Testis (tissue), 3 donors: ENCODE results near the gene DOCK7. TPM values are rescaled to one million over a fixed set of nuclear protein-coding genes. Genes with fewer than 3 reads are reported as not detected.

Experiments used
- DNase-seq: peaks from one replicate; pipeline ENCODE4 v3.0.0-alpha.2; 2019
- H3K27ac ChIP-seq, 2 donors: fragments of 200-600 bp; sonication (generic); one replicate each; pipeline ENCODE4 v1.5.1; 2019
- H3K27me3 ChIP-seq: fragments of 200-600 bp; sonication (generic); one replicate; pipeline ENCODE4 v1.5.1; 2019
- H3K36me3 ChIP-seq: fragments of 200-600 bp; sonication (generic); one replicate; pipeline ENCODE4 v1.5.1; 2017; ENCODE audit warnings: low read depth; ENCODE audit errors: missing control alignments
- H3K4me1 ChIP-seq: fragments of 200-600 bp; sonication (generic); one replicate; pipeline ENCODE4 v1.5.1; 2019
- H3K4me3 ChIP-seq, 2 donors: fragments of 200-600 bp; sonication (generic); one replicate each; pipeline ENCODE4 v1.5.1; 2017 to 2019
- H3K9me3 ChIP-seq: fragments of 200-600 bp; sonication (generic); one replicate; pipeline ENCODE4 v1.5.1; 2017
- CTCF ChIP-seq, 3 experiments: fragments of 450-650 bp in 2 of 3; fragments of 200-600 bp in 1 of 3; sonication (generic) in 1 of 3; IDR thresholded peaks; one replicate each; pipeline ENCODE4 v1.5.1; 2016 to 2019; ENCODE audit warnings: antibody characterized with exemption in 3 of 3, mild to moderate bottlenecking in 2 of 3, moderate library complexity in 1 of 3
- POLR2A ChIP-seq: fragments of 450-650 bp; IDR thresholded peaks from one replicate; pipeline ENCODE4 v1.6.1; 2017; ENCODE audit warnings: antibody characterized with exemption, mild to moderate bottlenecking, moderate library complexity
- WGBS, 2 donors: methylation state at CpG; one replicate each; pipeline ENCODE4 v1.1.5; 2018; 5-methylcytosine and 5-hydroxymethylcytosine counted together
- intact Hi-C: fragments of 100-400 bp; cut with DNase I; formaldehyde crosslinking; loops from one replicate; pipeline ENCODE4 v1.15.1; 2023; ENCODE audit warnings: low total_unique reads
- polyA plus RNA-seq: library from polyadenylated mRNA; stranded (reverse); fragments of 350-450 nt; fragmentation: Illumina TruSeq; extraction: RNeasy Lipid Tissue Mini Kit (QIAGEN cat#74804); gene quantifications from one replicate; pipeline ENCODE4 v1.2.3, GENCODE V29; 2014; ENCODE audit warnings: low read depth, low replicate concordance; ENCODE audit not compliant: insufficient read depth
- total RNA-seq, 2 donors: library from RNA; depleted of rRNA; stranded (reverse); fragments of >200 nt; gene quantifications; one replicate each; pipeline ENCODE4 v1.2.3, GENCODE V29; 2016

DOCK7 gene
- total and polyA plus RNA-seq, 3 donors from 2014 or later, result 42.2 to 122 (median 94.3) TPM

GRCh38 chr1:62436039-62436465 lies 252.1 kb downstream of the DOCK7 start:
- TF ChIP-seq CTCF (IDR thresholded peaks at IDR 0.05) (no peak), POLR2A (peak; percentile 85)
- Histone ChIP-seq H3K27ac (peak overlapping the region; percentile 92 to 97), H3K4me1 (peaks cover 8% of the 10 kb centered on the region), H3K36me3 (no peaks in the 10 kb centered on the region), H3K27me3 (no peaks in the 10 kb centered on the region), H3K4me3 (peak overlapping the region; percentile 84 to 92), H3K9me3 (no peaks in the 10 kb centered on the region)
- no peak for DNase-seq
- intact Hi-C loops, result no loop called here
- 0 to 1% methylated on average over 18 to 45 of the region's 45 CpGs for WGBS, 2 donors

- TF ChIP-seq POLR2A (no peak), CTCF (IDR thresholded peaks at IDR 0.05) (no peak)
- intact Hi-C loops, result no loop called here
- Histone ChIP-seq H3K27me3 (no peaks in the 10 kb centered on the region), H3K4me1 (peaks cover 8% of the 10 kb centered on the region), H3K27ac (peak overlapping the region; percentile 92 to 97), H3K4me3 (peak overlapping the region; percentile 84 to 92), H3K36me3 (no peaks in the 10 kb centered on the region), H3K9me3 (no peaks in the 10 kb centered on the region)
- 27 to 31% methylated on average over 31 of the region's 31 CpGs for WGBS, 2 donors
- DNase-seq, result peak; percentile 29
Measured at GRCh38 chr1:62435231-62436038, 252.8 kb downstream of the DOCK7 start.

GRCh38 chr1:62434618-62435001 lies 253.6 kb downstream of the DOCK7 start:
- peaks cover 8% of the 10 kb centered on the region for H3K4me1 ChIP-seq
- no peaks in the 10 kb centered on the region for H3K27me3 ChIP-seq
- H3K36me3 ChIP-seq, result no peaks in the 10 kb centered on the region
- H3K27ac ChIP-seq, result peak overlapping the region; percentile 3 to 92
- DNase-seq, result no peak
- intact Hi-C loops, result no loop called here
- no peak overlapping the region for H3K4me3 ChIP-seq
- no peaks in the 10 kb centered on the region for H3K9me3 ChIP-seq
- 57 to 64% methylated on average over 12 of the region's 12 CpGs for WGBS, 2 donors
- no peak for TF ChIP-seq CTCF (IDR thresholded peaks at IDR 0.05)
- no peak for TF ChIP-seq POLR2A

GRCh38 chr1:62433861-62434617 lies 254.1 kb downstream of the DOCK7 start:
- intact Hi-C loops, result no loop called here
- 52 to 60% methylated on average over 10 of the region's 10 CpGs for WGBS, 2 donors
- H3K4me3 ChIP-seq, result no peak overlapping the region
- H3K4me1 ChIP-seq, result peaks cover 7% of the 10 kb centered on the region
- no peaks in the 10 kb centered on the region for H3K27me3 ChIP-seq
- no peak for DNase-seq
- no peaks in the 10 kb centered on the region for H3K9me3 ChIP-seq
- peak overlapping the region in 1 of 2 donors; percentile 26 for H3K27ac ChIP-seq
- H3K36me3 ChIP-seq, result no peaks in the 10 kb centered on the region
- no peak for TF ChIP-seq CTCF (IDR thresholded peaks at IDR 0.05)
- TF ChIP-seq POLR2A, result no peak
